Measurements from ENCODE around the gene RYR2.

GRCh38 chr1:237712082-237712481 is 670.1 kb downstream of the RYR2 start:
- TF ChIP-seq GATA2 (IDR thresholded peaks at IDR 0.05; ENCODE audit: low read depth, low read length) (no peak), GATA3 (IDR thresholded peaks at IDR 0.05; ENCODE audit: low read depth, low read length) (no peak)

Data from SH-SY5Y (cell line).